Activated T-cell treated with anti-CD3 and anti-CD28 coated beads, Interleukin-2, amount 50 U/mL, for 72 hours (primary cell): Measurements from ENCODE around the gene SRP68. TPM values are rescaled to one million over a fixed set of nuclear protein-coding genes. Genes with fewer than 3 reads are reported as not detected.

Experiments used
- ATAC-seq, 2 donors: fragments of 150-1000 bp; cut with Tn5 transposase; replicated peaks in 1 of 2; 2 replicates each; pipeline ENCODE4 v1.10.0; 2021; ENCODE audit warnings: moderate library complexity in 2 of 2, mild to moderate bottlenecking in 1 of 2
- DNase-seq, 2 donors: peaks; one replicate each; pipeline ENCODE4 v3.0.0; 2021 to 2022; ENCODE audit warnings: mixed read lengths in 1 of 2
- H3K27ac Mint-ChIP-seq: one replicate; pipeline ENCODE4 v1.8.0; 2022; ENCODE audit warnings: mild to moderate bottlenecking, moderate library complexity, mixed read lengths
- H3K27me3 Mint-ChIP-seq: one replicate; pipeline ENCODE4 v1.8.0; 2022; ENCODE audit warnings: low read depth, mixed read lengths
- H3K36me3 Mint-ChIP-seq, 2 donors: one replicate each; pipeline ENCODE4 v1.8.0; 2022; ENCODE audit warnings: mixed read lengths in 2 of 2, mild to moderate bottlenecking in 1 of 2; ENCODE audit not compliant: insufficient read depth in 2 of 2
- H3K4me1 Mint-ChIP-seq: one replicate; pipeline ENCODE4 v1.8.0; 2022; ENCODE audit warnings: low read depth, mixed read lengths
- H3K4me3 Mint-ChIP-seq, 2 donors: one replicate each; pipeline ENCODE4 v1.8.0; 2022; ENCODE audit warnings: mild to moderate bottlenecking in 2 of 2, mixed read lengths in 2 of 2, moderate library complexity in 2 of 2
- H3K9me3 Mint-ChIP-seq, 2 donors: one replicate each; pipeline ENCODE4 v1.8.0; 2022; ENCODE audit warnings: mixed read lengths in 2 of 2
- total RNA-seq, 2 donors: library from RNA; stranded (reverse); gene quantifications; one replicate each; pipeline ENCODE4 v1.2.3, GENCODE V29; 2022

SRP68 gene
- total RNA-seq, 2 donors from 2014 or later: 138 to 144 TPM

- Mint-ChIP-seq H3K27me3 (no peaks in the 10 kb centered on the region), H3K27ac (no peak overlapping the region), H3K4me1 (no peaks in the 10 kb centered on the region), H3K9me3 (no peaks in the 10 kb centered on the region), H3K36me3 (no peaks in the 10 kb centered on the region), H3K4me3 (no peak overlapping the region)
- no peak for DNase-seq
- ATAC-seq: no peak
These were observed 64.1 kb downstream of the SRP68 start for GRCh38 chr17:76008208-76008607.

GRCh38 chr17:76007850-76008165 is 64.5 kb downstream of the SRP68 start:
- Mint-ChIP-seq H3K9me3 (no peaks in the 10 kb centered on the region), H3K4me3 (no peak overlapping the region), H3K27ac (no peak overlapping the region), H3K36me3 (no peaks in the 10 kb centered on the region), H3K4me1 (no peaks in the 10 kb centered on the region), H3K27me3 (no peaks in the 10 kb centered on the region)
- DNase-seq: no peak
- no peak for ATAC-seq

GRCh38 chr17:76007131-76007849 is 65.0 kb downstream of the SRP68 start:
- no peaks in the 10 kb centered on the region for H3K9me3 Mint-ChIP-seq
- H3K36me3 Mint-ChIP-seq: no peaks in the 10 kb centered on the region
- no peaks in the 10 kb centered on the region for H3K4me1 Mint-ChIP-seq
- no peak overlapping the region for H3K4me3 Mint-ChIP-seq
- ATAC-seq (no peak), DNase-seq (no peak)
- no peaks in the 10 kb centered on the region for H3K27me3 Mint-ChIP-seq
- H3K27ac Mint-ChIP-seq: no peak overlapping the region

GRCh38 chr17:76005263-76006149 is 66.8 kb downstream of the SRP68 start:
- DNase-seq (peak; percentile 83 to 91), ATAC-seq (peak; percentile 70 to 73)
- Mint-ChIP-seq H3K4me1 (no peaks in the 10 kb centered on the region), H3K27ac (peak overlapping the region; percentile 0), H3K36me3 (no peaks in the 10 kb centered on the region), H3K9me3 (no peaks in the 10 kb centered on the region), H3K27me3 (no peaks in the 10 kb centered on the region), H3K4me3 (no peak overlapping the region)

- Mint-ChIP-seq H3K27me3 (no peaks in the 10 kb centered on the region), H3K36me3 (no peaks in the 10 kb centered on the region), H3K4me1 (no peaks in the 10 kb centered on the region), H3K4me3 (no peak overlapping the region), H3K9me3 (no peaks in the 10 kb centered on the region), H3K27ac (no peak overlapping the region)
- no peak for ATAC-seq
- no peak for DNase-seq
These were observed 67.5 kb downstream of the SRP68 start for GRCh38 chr17:76004750-76005262.

- Mint-ChIP-seq H3K9me3 (no peaks in the 10 kb centered on the region), H3K4me3 (no peak overlapping the region), H3K36me3 (no peaks in the 10 kb centered on the region), H3K27me3 (no peaks in the 10 kb centered on the region), H3K4me1 (no peaks in the 10 kb centered on the region), H3K27ac (no peak overlapping the region)
- ATAC-seq: no peak
- DNase-seq: no peak
These were observed 68.4 kb downstream of the SRP68 start for GRCh38 chr17:76003915-76004314.

GRCh38 chr17:76002100-76002499 is 70.2 kb downstream of the SRP68 start:
- Mint-ChIP-seq H3K4me3 (no peak overlapping the region), H3K9me3 (no peaks in the 10 kb centered on the region), H3K36me3 (no peaks in the 10 kb centered on the region), H3K27ac (no peak overlapping the region), H3K4me1 (peaks cover 7% of the 10 kb centered on the region), H3K27me3 (no peaks in the 10 kb centered on the region)
- no peak for ATAC-seq
- no peak for DNase-seq

GRCh38 chr17:76000755-76001521 is 71.4 kb downstream of the SRP68 start, which contains the start of gene CDK3:
Gene CDK3, plus strand, starts transcription at chr17:76000855. Its CDS starts 571 bp downstream, at chr17:76001426.
- Mint-ChIP-seq H3K9me3 (no peaks in the 10 kb centered on the region), H3K27me3 (no peaks in the 10 kb centered on the region), H3K4me3 (no peak within 1 kb of the TSS), H3K4me1 (peaks cover 18% of the 10 kb centered on the region), H3K27ac (no peak within 1 kb of the TSS), H3K36me3 (no peaks in the 10 kb centered on the region)
- no peak for DNase-seq
- ATAC-seq: peak in 1 of 2 donors; percentile 5

GRCh38 chr17:76000016-76000754 is 72.1 kb downstream of the SRP68 start:
- Mint-ChIP-seq H3K27ac (no peak overlapping the region), H3K27me3 (no peaks in the 10 kb centered on the region), H3K4me3 (no peak overlapping the region), H3K4me1 (peaks cover 21% of the 10 kb centered on the region), H3K36me3 (no peaks in the 10 kb centered on the region), H3K9me3 (no peaks in the 10 kb centered on the region)
- DNase-seq (peak; percentile 70 to 80), ATAC-seq (peak; percentile 70 to 75)

GRCh38 chr17:75998327-75998795 is 74.0 kb downstream of the SRP68 start:
- peak overlapping the region; percentile 62 for H3K27ac Mint-ChIP-seq
- peak overlapping the region in 1 of 2 donors; percentile 15 for H3K4me3 Mint-ChIP-seq
- DNase-seq: no peak
- H3K9me3 Mint-ChIP-seq: no peaks in the 10 kb centered on the region
- H3K4me1 Mint-ChIP-seq: peaks cover 21% of the 10 kb centered on the region
- no peaks in the 10 kb centered on the region for H3K36me3 Mint-ChIP-seq
- ATAC-seq: no peak
- H3K27me3 Mint-ChIP-seq: no peaks in the 10 kb centered on the region

GRCh38 chr17:75996665-75997590 is 75.4 kb downstream of the SRP68 start:
- no peaks in the 10 kb centered on the region for H3K27me3 Mint-ChIP-seq
- peaks cover 0 to 1% of the 10 kb centered on the region in 2 donors for H3K36me3 Mint-ChIP-seq
- H3K9me3 Mint-ChIP-seq: no peaks in the 10 kb centered on the region
- peak overlapping the region; percentile 89 for H3K27ac Mint-ChIP-seq
- DNase-seq: peak; percentile 48 to 51
- peaks cover 21% of the 10 kb centered on the region for H3K4me1 Mint-ChIP-seq
- peak; percentile 66 to 74 for ATAC-seq
- H3K4me3 Mint-ChIP-seq: peak overlapping the region; percentile 55 to 72
